CD14-positive monocyte (primary cell): ENCODE measurements around the gene TRAPPC3. TPM values are rescaled to one million over a fixed set of nuclear protein-coding genes. Genes with fewer than 3 reads are reported as not detected.
A peak's percentile ranks its signal among the peaks of the same experiment; 100 is the strongest.

Experiments used
- DNase-seq, 3 donors: peaks; one replicate each; pipeline ENCODE4 v3.0.0-alpha.2; 2011 to 2022
- H2AFZ ChIP-seq: 2 replicates; pipeline ENCODE4 v1.6.0; 2012; ENCODE audit warnings: mild to moderate bottlenecking, low read depth, low read length, inconsistent platforms; ENCODE audit not compliant: insufficient read depth, poor library complexity, severe bottlenecking
- H3K27ac ChIP-seq, 2 donors: 1 replicate in 1 of 2; 2 replicates in 1 of 2; pipeline ENCODE4 v1.5.1; 2012 to 2013; ENCODE audit warnings: low read length in 2 of 2, control low read depth in 1 of 2, inconsistent platforms in 1 of 2, low read depth in 1 of 2, mild to moderate bottlenecking in 1 of 2
- H3K27me3 ChIP-seq, 2 donors: one replicate each; pipeline versions ENCODE4 v1.6.0 to v1.6.1; 2011 to 2013; ENCODE audit warnings: low read length in 2 of 2; ENCODE audit not compliant: control insufficient read depth in 2 of 2, insufficient read depth in 2 of 2
- H3K36me3 ChIP-seq, 2 donors: replicated peaks in 1 of 2; 1 replicate in 1 of 2; 2 replicates in 1 of 2; pipeline versions ENCODE4 v1.5.1 to v1.6.1; 2012 to 2013; ENCODE audit warnings: low read length in 2 of 2, control low read depth in 1 of 2, inconsistent platforms in 1 of 2, mild to moderate bottlenecking in 1 of 2; ENCODE audit not compliant: insufficient read depth in 2 of 2, control insufficient read depth in 1 of 2
- H3K4me1 ChIP-seq, 2 donors: 1 replicate in 1 of 2; 2 replicates in 1 of 2; pipeline versions ENCODE4 v1.5.1 to v1.6.1; 2012 to 2013; ENCODE audit warnings: low read length in 2 of 2, control low read depth in 1 of 2, inconsistent platforms in 1 of 2, mild to moderate bottlenecking in 1 of 2, moderate library complexity in 1 of 2; ENCODE audit not compliant: insufficient read depth in 2 of 2, control insufficient read depth in 1 of 2
- H3K4me2 ChIP-seq: replicated peaks from 2 replicates; pipeline ENCODE3; 2012; ENCODE audit warnings: low read length, moderate library complexity, mild to moderate bottlenecking; ENCODE audit not compliant: poor library complexity, severe bottlenecking; ENCODE audit errors: extremely low read depth
- H3K4me3 ChIP-seq, 3 experiments: fragments of 200-600 bp in 1 of 3; sonication (generic) in 1 of 3; replicated peaks in 1 of 3; 1 replicate in 2 of 3; 2 replicates in 1 of 3; pipeline ENCODE4 v1.5.1; 2011 to 2013; ENCODE audit warnings: low read length in 3 of 3, mild to moderate bottlenecking in 3 of 3, control low read depth in 2 of 3, low read depth in 2 of 3, inconsistent platforms in 1 of 3, moderate library complexity in 1 of 3
- H3K79me2 ChIP-seq: 2 replicates; pipeline ENCODE4 v1.6.0; 2012; ENCODE audit warnings: mild to moderate bottlenecking, control low read depth, inconsistent platforms, low read length, moderate library complexity; ENCODE audit not compliant: insufficient read depth
- H3K9ac ChIP-seq: 2 replicates; pipeline ENCODE4 v1.6.0; 2017; ENCODE audit warnings: low read length, mild to moderate bottlenecking; ENCODE audit not compliant: insufficient read depth, poor library complexity, severe bottlenecking
- H3K9me3 ChIP-seq, 2 donors: replicated peaks in 1 of 2; 1 replicate in 1 of 2; 2 replicates in 1 of 2; pipeline versions ENCODE4 v1.5.1 to v1.6.1; 2012 to 2013; ENCODE audit warnings: low read length in 2 of 2, control low read depth in 1 of 2; ENCODE audit not compliant: control insufficient read depth in 1 of 2, insufficient read depth in 1 of 2
- H4K20me1 ChIP-seq: 2 replicates; pipeline ENCODE4 v1.6.0; 2012; ENCODE audit warnings: mild to moderate bottlenecking, low read length, control low read depth, moderate library complexity; ENCODE audit not compliant: insufficient read depth
- H3K27ac Mint-ChIP-seq, 7 donors: one replicate each; pipeline ENCODE4 v1.8.0; 2020; ENCODE audit warnings: mild to moderate bottlenecking in 7 of 7, mixed read lengths in 7 of 7, moderate library complexity in 6 of 7, inconsistent platforms in 2 of 7
- H3K27me3 Mint-ChIP-seq, 3 donors: one replicate each; pipeline ENCODE4 v1.8.0; 2021 to 2022; ENCODE audit warnings: low read depth in 3 of 3, mild to moderate bottlenecking in 3 of 3, mixed read lengths in 3 of 3, moderate library complexity in 3 of 3, inconsistent platforms in 1 of 3
- H3K36me3 Mint-ChIP-seq, 2 donors: one replicate each; pipeline ENCODE4 v1.8.0; 2020; ENCODE audit warnings: mixed read lengths in 2 of 2, inconsistent platforms in 1 of 2, mild to moderate bottlenecking in 1 of 2
- H3K4me1 Mint-ChIP-seq: one replicate; pipeline ENCODE4 v1.8.0; 2020; ENCODE audit warnings: mild to moderate bottlenecking, mixed read lengths
- H3K4me3 Mint-ChIP-seq, 2 donors: one replicate each; pipeline ENCODE4 v1.8.0; 2020; ENCODE audit warnings: mild to moderate bottlenecking in 2 of 2, mixed read lengths in 2 of 2, moderate library complexity in 1 of 2
- H3K9me3 Mint-ChIP-seq, 7 donors: one replicate each; pipeline ENCODE4 v1.8.0; 2020 to 2022; ENCODE audit warnings: mixed read lengths in 7 of 7, mild to moderate bottlenecking in 6 of 7, moderate library complexity in 6 of 7, inconsistent platforms in 2 of 7
- CTCF ChIP-seq: fragments of 200-600 bp; IDR thresholded peaks from one replicate; pipeline ENCODE4 v1.8.0; 2022; ENCODE audit warnings: antibody characterized with exemption, mild to moderate bottlenecking
- WGBS: methylation state at CpG from one replicate; pipeline ENCODE4 v1.1.5; 2013; ENCODE audit warnings: missing lambda C conversion rate; ENCODE audit not compliant: insufficient coverage; 5-methylcytosine and 5-hydroxymethylcytosine counted together
- intact Hi-C, 2 donors: fragments of 100-400 bp; cut with micrococcal nuclease; formaldehyde crosslinking; loops; one replicate each; pipeline versions ENCODE4 v1.15.0 to v1.15.1; 2023
- polyA plus RNA-seq, 3 donors: library from polyadenylated mRNA; depleted of rRNA in 1 of 3; unstranded in 2 of 3; stranded (reverse) in 1 of 3; fragments of 300-500 nt in 2 of 3; fragments of >200 nt in 1 of 3; fragmentation: Illumina TruSeq in 2 of 3; gene quantifications; 1 replicate in 2 of 3; 2 replicates in 1 of 3; pipeline ENCODE4 v1.2.3, GENCODE V29; 2012 to 2021

The TRAPPC3 gene
- polyA plus RNA-seq, 3 donors, result 61.1 to 136 (median 125) TPM

- DNase-seq, result peak; percentile 52 to 61 (median 55)
- Histone ChIP-seq H3K27ac (peak overlapping the region; percentile 79 to 97), H3K79me2 (peaks cover 69% of the 10 kb centered on the region), H3K9me3 (no peaks in the 10 kb centered on the region), H3K4me3 (peak overlapping the region; percentile 84 to 99 (median 86)), H2AFZ (peak overlapping the region; percentile 44), H3K4me1 (peaks cover 70 to 80% of the 10 kb centered on the region in 2 donors), H3K4me2 (peak overlapping the region; percentile 92), H3K27me3 (no peaks in the 10 kb centered on the region), H3K9ac (peak overlapping the region; percentile 99), H4K20me1 (peaks cover 46% of the 10 kb centered on the region), H3K36me3 (peaks cover 2 to 12% of the 10 kb centered on the region in 2 donors)
- intact Hi-C loops, result no loop called here
- H3K4me1 Mint-ChIP-seq, result peaks cover 74% of the 10 kb centered on the region
- no peaks in the 10 kb centered on the region for H3K9me3 Mint-ChIP-seq
- peak overlapping the region; percentile 90 to 91 for H3K4me3 Mint-ChIP-seq
- peaks cover 0 to 2% (median 0%) of the 10 kb centered on the region in 3 donors for H3K27me3 Mint-ChIP-seq
- TF ChIP-seq CTCF, result no peak
- peaks cover 16 to 22% of the 10 kb centered on the region in 2 donors for H3K36me3 Mint-ChIP-seq
- peak overlapping the region; percentile 85 to 94 (median 91) for H3K27ac Mint-ChIP-seq
- 0% methylated on average over 61 of the region's 69 CpGs for WGBS
Measured at GRCh38 chr1:36156329-36157114, 7.2 kb upstream of the TRAPPC3 start.

GRCh38 chr1:36155408-36156328, 6.4 kb upstream of the TRAPPC3 start, which contains the start of gene MAP7D1:
MAP7D1 (plus strand) TSS chr1:36156160; CDS start chr1:36156418, 258 bp downstream.
- peaks cover 71% of the 10 kb centered on the region for H3K4me1 Mint-ChIP-seq

More at GRCh38 chr1:36155408-36156328, 6.4 kb upstream of the TRAPPC3 start, which contains the start of gene MAP7D1:
- intact Hi-C loops, result no loop called here
- no peak for TF ChIP-seq CTCF
- no peaks in the 10 kb centered on the region for H3K9me3 ChIP-seq
- H3K27me3 Mint-ChIP-seq, result peaks cover 0 to 2% (median 2%) of the 10 kb centered on the region in 3 donors
- H3K4me2 ChIP-seq, result peak within 1 kb of the TSS; percentile 92
- no peaks in the 10 kb centered on the region for H3K27me3 ChIP-seq
- H3K27ac Mint-ChIP-seq, result peak within 1 kb of the TSS; percentile 89 to 98 (median 96)
- peaks cover 2 to 12% of the 10 kb centered on the region in 2 donors for H3K36me3 ChIP-seq
- H3K27ac ChIP-seq, result peak within 1 kb of the TSS; percentile 88 to 97
- under 1% methylated on average over 80 of the region's 88 CpGs for WGBS
- no peaks in the 10 kb centered on the region for H3K9me3 Mint-ChIP-seq
- H3K4me1 ChIP-seq, result peaks cover 70 to 80% of the 10 kb centered on the region in 2 donors
- peak; percentile 84 to 90 (median 89) for DNase-seq
- peak within 1 kb of the TSS; percentile 99 for H3K9ac ChIP-seq
- peak within 1 kb of the TSS; percentile 44 for H2AFZ ChIP-seq
- peaks cover 60% of the 10 kb centered on the region for H3K79me2 ChIP-seq
- peaks cover 15 to 21% of the 10 kb centered on the region in 2 donors for H3K36me3 Mint-ChIP-seq
- H3K4me3 ChIP-seq, result peak within 1 kb of the TSS; percentile 84 to 99 (median 86)
- H4K20me1 ChIP-seq, result peaks cover 38% of the 10 kb centered on the region
- peak within 1 kb of the TSS; percentile 90 to 91 for H3K4me3 Mint-ChIP-seq
